ENCODE measurements around the gene LRCH3.
A peak's percentile ranks its signal among the peaks of the same experiment; 100 is the strongest.

LRCH3 gene

DNA sequence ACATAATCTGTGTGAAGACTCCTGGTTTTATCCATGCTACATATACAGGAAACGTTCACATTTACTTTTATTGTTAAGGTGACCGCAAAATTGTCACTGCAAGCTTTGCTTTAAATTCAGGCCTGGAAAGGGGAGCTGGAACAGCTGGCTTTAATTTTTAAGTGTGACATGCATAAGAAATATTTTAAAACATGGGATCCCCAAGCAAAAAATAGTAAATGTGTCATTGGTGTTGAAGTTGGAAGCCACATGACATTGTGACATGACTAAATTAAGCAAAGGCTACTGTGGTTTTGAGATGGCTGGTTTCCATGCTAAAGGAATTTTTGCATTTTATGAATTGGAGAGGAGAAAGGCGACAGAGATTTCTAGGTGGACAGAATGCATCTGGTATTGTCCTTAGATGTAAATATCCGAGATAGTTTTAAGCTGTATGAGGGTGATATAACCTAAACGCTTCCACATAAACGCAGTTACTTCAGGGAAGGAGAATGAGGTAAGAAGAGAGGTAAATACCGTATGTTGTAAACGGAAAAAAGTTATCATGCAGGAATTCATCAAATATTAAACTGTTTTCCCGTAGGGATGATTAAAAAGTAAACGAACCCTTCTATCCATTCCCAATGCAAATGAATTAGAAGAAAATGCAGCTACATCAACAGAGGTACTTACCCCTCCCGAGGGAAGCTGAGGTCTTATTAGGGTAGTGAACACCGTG lies 42.3 kb upstream of the LRCH3 start:
- H3K18ac ChIP-seq (ENCODE audit: low read depth in 1 of 2, low read length in 2 of 2): peak overlapping the region; percentile 4 to 75
- H4K8ac ChIP-seq (ENCODE audit: low read length): peak overlapping the region; percentile 41
- H3K27ac ChIP-seq (ENCODE audit: low read length, poor library complexity, severe bottlenecking): no peak overlapping the region
- H3K36me3 ChIP-seq (ENCODE audit: control insufficient read depth in 1 of 2, insufficient read depth in 2 of 2, low read depth in 1 of 2, low read length in 2 of 2): no peaks in the 10 kb centered on the region
- no peak overlapping the region for H3K4ac ChIP-seq (ENCODE audit: low read depth in 1 of 2, low read length in 2 of 2)
- peak overlapping the region in 1 of 2 experiments; percentile 20 for H3K23ac ChIP-seq (ENCODE audit: low read length in 2 of 2)
- DNase-seq: no peak
- no peak overlapping the region for H2BK15ac ChIP-seq (ENCODE audit: low read depth, poor library complexity, severe bottlenecking)
- peak overlapping the region; percentile 8 for H4K91ac ChIP-seq (ENCODE audit: low read length)
- H2AK5ac ChIP-seq (ENCODE audit: low read length, severe bottlenecking): no peak overlapping the region
- peaks cover 7% of the 10 kb centered on the region for H3K4me1 ChIP-seq (ENCODE audit: control insufficient read depth, insufficient read depth, low read depth, low read length)
- H2BK5ac ChIP-seq (ENCODE audit: low read depth, low read length, poor library complexity, severe bottlenecking): no peak overlapping the region
- H2BK120ac ChIP-seq (ENCODE audit: low read depth, low read length): no peak overlapping the region
- no peaks in the 10 kb centered on the region for H3K27me3 ChIP-seq (ENCODE audit: control insufficient read depth in 1 of 2, insufficient read depth in 1 of 2, low read length in 2 of 2)
- peak overlapping the region; percentile 88 for H3K9ac ChIP-seq (ENCODE audit: low read length)
- no peak overlapping the region for H3K14ac ChIP-seq (ENCODE audit: low read length in 2 of 2)
- H3K4me2 ChIP-seq (ENCODE audit: low read length, poor library complexity, severe bottlenecking): peak overlapping the region; percentile 65
- peak overlapping the region; percentile 93 for H2AFZ ChIP-seq (ENCODE audit: low read depth, low read length)
- peak overlapping the region; percentile 88 to 95 for H3K4me3 ChIP-seq (ENCODE audit: insufficient read depth in 1 of 2, low read depth in 1 of 2, low read length in 2 of 2)
- no peak overlapping the region for H2BK12ac ChIP-seq (ENCODE audit: low read length in 2 of 2)
- WGBS: 67% methylated on average over 10 of the region's 12 CpGs
- H3K9me3 ChIP-seq (ENCODE audit: control insufficient read depth, low read length): no peaks in the 10 kb centered on the region
- H3K79me1 ChIP-seq (replicated peaks; ENCODE audit: low read length, poor library complexity, severe bottlenecking): no peaks in the 10 kb centered on the region

DNA sequence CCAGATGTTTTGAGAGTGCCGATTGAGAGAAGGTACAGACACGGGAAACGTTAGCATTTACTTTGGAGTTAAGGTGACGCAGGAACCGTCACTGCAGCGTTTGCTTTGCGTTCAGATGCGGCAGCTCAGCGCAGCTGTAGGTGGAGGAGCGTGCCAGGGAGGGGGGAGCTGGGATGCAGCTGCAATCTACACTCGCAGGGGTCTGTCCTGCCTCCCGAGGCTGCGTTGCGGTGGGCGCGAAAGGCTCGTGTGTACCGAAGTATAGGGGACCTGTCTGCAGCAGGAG lies 41.8 kb upstream of the LRCH3 start:
- no peak overlapping the region for H2BK120ac ChIP-seq (ENCODE audit: low read depth, low read length)
- H2AK5ac ChIP-seq (ENCODE audit: low read length, severe bottlenecking): no peak overlapping the region
- no peak overlapping the region for H2BK15ac ChIP-seq (ENCODE audit: low read depth, poor library complexity, severe bottlenecking)
- H3K79me1 ChIP-seq (replicated peaks; ENCODE audit: low read length, poor library complexity, severe bottlenecking): no peaks in the 10 kb centered on the region
- 2% methylated on average over 18 of the region's 18 CpGs for WGBS
- peak overlapping the region; percentile 88 for H3K9ac ChIP-seq (ENCODE audit: low read length)
- peak overlapping the region; percentile 41 for H4K8ac ChIP-seq (ENCODE audit: low read length)
- peak; percentile 70 for DNase-seq
- H2BK12ac ChIP-seq (ENCODE audit: low read length in 2 of 2): no peak overlapping the region
- H3K27me3 ChIP-seq (ENCODE audit: control insufficient read depth in 1 of 2, insufficient read depth in 1 of 2, low read length in 2 of 2): no peaks in the 10 kb centered on the region
- H3K14ac ChIP-seq (ENCODE audit: low read length in 2 of 2): peak overlapping the region in 1 of 2 experiments; percentile 30
- no peak overlapping the region for H3K4ac ChIP-seq (ENCODE audit: low read depth in 1 of 2, low read length in 2 of 2)
- H3K36me3 ChIP-seq (ENCODE audit: control insufficient read depth in 1 of 2, insufficient read depth in 2 of 2, low read depth in 1 of 2, low read length in 2 of 2): no peaks in the 10 kb centered on the region
- H4K91ac ChIP-seq (ENCODE audit: low read length): peak overlapping the region; percentile 8
- peak overlapping the region; percentile 4 to 75 for H3K18ac ChIP-seq (ENCODE audit: low read depth in 1 of 2, low read length in 2 of 2)
- peak overlapping the region in 1 of 2 experiments; percentile 20 for H3K23ac ChIP-seq (ENCODE audit: low read length in 2 of 2)
- no peak overlapping the region for H2BK5ac ChIP-seq (ENCODE audit: low read depth, low read length, poor library complexity, severe bottlenecking)
- H3K27ac ChIP-seq (ENCODE audit: low read length, poor library complexity, severe bottlenecking): peak overlapping the region; percentile 11
- H3K9me3 ChIP-seq (ENCODE audit: control insufficient read depth, low read length): no peaks in the 10 kb centered on the region
- H3K4me2 ChIP-seq (ENCODE audit: low read length, poor library complexity, severe bottlenecking): peak overlapping the region; percentile 65
- H2AFZ ChIP-seq (ENCODE audit: low read depth, low read length): peak overlapping the region; percentile 93
- peaks cover 7% of the 10 kb centered on the region for H3K4me1 ChIP-seq (ENCODE audit: control insufficient read depth, insufficient read depth, low read depth, low read length)
- H3K4me3 ChIP-seq (ENCODE audit: insufficient read depth in 1 of 2, low read depth in 1 of 2, low read length in 2 of 2): peak overlapping the region; percentile 88 to 95

DNA sequence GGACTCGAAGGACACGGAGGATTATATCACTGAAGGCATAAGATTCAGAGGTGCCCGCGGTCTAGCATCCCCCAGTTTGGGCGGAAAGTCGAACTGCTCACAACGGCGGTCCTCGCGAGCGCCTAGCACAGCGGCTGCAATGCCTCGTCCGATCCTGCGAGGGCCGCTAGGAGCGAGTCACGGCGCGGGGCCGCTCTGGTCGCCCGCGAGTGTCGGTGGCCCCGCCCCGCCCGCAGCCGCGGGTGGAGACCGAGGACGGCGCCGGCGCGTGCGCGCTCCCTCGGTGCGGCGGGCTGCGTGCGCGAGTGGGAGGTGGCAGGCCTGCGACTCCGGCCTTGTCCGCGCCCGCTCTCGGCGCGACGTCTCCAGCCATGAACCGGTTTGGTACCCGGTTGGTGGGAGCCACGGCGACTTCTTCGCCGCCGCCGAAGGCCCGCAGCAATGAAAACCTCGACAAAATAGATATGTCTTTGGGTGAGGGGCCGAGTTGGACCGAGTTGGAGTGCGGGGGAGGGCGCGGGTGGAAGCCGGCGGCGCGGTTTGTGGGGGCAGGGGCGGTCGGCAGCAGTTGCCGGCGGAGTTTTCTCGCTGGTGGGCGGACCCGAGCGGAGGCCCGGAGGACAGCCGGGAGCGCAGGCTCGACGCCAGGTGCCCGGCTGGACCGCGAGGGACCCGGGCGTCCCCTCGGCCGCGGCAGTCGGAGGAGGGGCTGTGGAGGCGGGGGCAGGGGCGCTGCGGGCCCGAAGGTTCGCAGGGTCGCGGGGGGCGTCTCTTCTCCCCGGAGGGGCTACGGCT lies 41.3 kb upstream of the LRCH3 start, which contains the start of gene FYTTD1:
Gene FYTTD1, plus strand, starts transcription at position 283 of the 795 bp plus-strand sequence. Its CDS starts 89 bp downstream, at position 372.
- Histone ChIP-seq H3K14ac (ENCODE audit: low read length in 2 of 2) (peak within 1 kb of the TSS; percentile 30 to 47), H3K4me1 (ENCODE audit: control insufficient read depth, insufficient read depth, low read depth, low read length) (peaks cover 10% of the 10 kb centered on the region), H3K23ac (ENCODE audit: low read length in 2 of 2) (peak within 1 kb of the TSS in 1 of 2 experiments; percentile 67), H3K18ac (ENCODE audit: low read depth in 1 of 2, low read length in 2 of 2) (peak within 1 kb of the TSS; percentile 84 to 85), H3K4me2 (ENCODE audit: low read length, poor library complexity, severe bottlenecking) (peak within 1 kb of the TSS; percentile 81), H3K27me3 (ENCODE audit: control insufficient read depth in 1 of 2, insufficient read depth in 1 of 2, low read length in 2 of 2) (no peaks in the 10 kb centered on the region), H2AFZ (ENCODE audit: low read depth, low read length) (peak within 1 kb of the TSS; percentile 93), H3K79me1 (replicated peaks; ENCODE audit: low read length, poor library complexity, severe bottlenecking) (no peaks in the 10 kb centered on the region), H3K4ac (ENCODE audit: low read depth in 1 of 2, low read length in 2 of 2) (peak within 1 kb of the TSS; percentile 60 to 73), H2AK5ac (ENCODE audit: low read length, severe bottlenecking) (no peak within 1 kb of the TSS), H3K9me3 (ENCODE audit: control insufficient read depth, low read length) (no peaks in the 10 kb centered on the region), H2BK12ac (ENCODE audit: low read length in 2 of 2) (no peak within 1 kb of the TSS), H2BK15ac (ENCODE audit: low read depth, poor library complexity, severe bottlenecking) (no peak within 1 kb of the TSS), H3K36me3 (ENCODE audit: control insufficient read depth in 1 of 2, insufficient read depth in 2 of 2, low read depth in 1 of 2, low read length in 2 of 2) (no peaks in the 10 kb centered on the region), H3K27ac (ENCODE audit: low read length, poor library complexity, severe bottlenecking) (peak within 1 kb of the TSS; percentile 78), H4K91ac (ENCODE audit: low read length) (peak within 1 kb of the TSS; percentile 59), H2BK5ac (ENCODE audit: low read depth, low read length, poor library complexity, severe bottlenecking) (peak within 1 kb of the TSS; percentile 87), H4K8ac (ENCODE audit: low read length) (peak within 1 kb of the TSS; percentile 94), H3K9ac (ENCODE audit: low read length) (peak within 1 kb of the TSS; percentile 88), H3K4me3 (ENCODE audit: insufficient read depth in 1 of 2, low read depth in 1 of 2, low read length in 2 of 2) (peak within 1 kb of the TSS; percentile 88 to 95), H2BK120ac (ENCODE audit: low read depth, low read length) (peak within 1 kb of the TSS; percentile 64)
- DNase-seq: peak; percentile 88
- WGBS: under 1% methylated on average over 79 of the region's 104 CpGs

DNA sequence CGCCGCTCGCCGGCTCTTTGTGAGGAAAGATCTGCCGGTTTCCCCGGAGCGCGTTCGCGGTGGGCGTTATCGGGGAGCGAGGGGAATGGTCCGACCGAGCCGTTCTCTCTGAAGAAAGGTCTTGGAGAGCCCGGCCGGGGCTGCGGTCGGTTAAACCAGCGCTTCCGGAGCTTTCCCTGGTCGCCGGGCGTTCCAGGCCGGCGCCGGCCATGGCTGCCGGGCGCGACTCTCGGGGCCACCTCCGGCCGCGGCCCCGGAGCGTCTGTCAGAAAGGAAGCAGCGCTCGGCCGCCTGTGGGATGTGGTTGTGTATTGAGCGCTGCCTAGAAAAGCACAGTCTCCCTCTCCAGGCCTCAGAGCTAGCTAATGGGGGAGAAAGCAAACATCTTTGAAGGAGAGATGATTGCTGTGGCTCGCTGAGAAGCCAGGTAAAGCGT lies 40.6 kb upstream of the LRCH3 start:
- no peak overlapping the region for H2BK12ac ChIP-seq (ENCODE audit: low read length in 2 of 2)
- peak; percentile 87 for DNase-seq
- no peak overlapping the region for H2BK15ac ChIP-seq (ENCODE audit: low read depth, poor library complexity, severe bottlenecking)
- peaks cover 10% of the 10 kb centered on the region for H3K4me1 ChIP-seq (ENCODE audit: control insufficient read depth, insufficient read depth, low read depth, low read length)
- peak overlapping the region; percentile 88 for H3K9ac ChIP-seq (ENCODE audit: low read length)
- H3K36me3 ChIP-seq (ENCODE audit: control insufficient read depth in 1 of 2, insufficient read depth in 2 of 2, low read depth in 1 of 2, low read length in 2 of 2): no peaks in the 10 kb centered on the region
- no peak overlapping the region for H2AK5ac ChIP-seq (ENCODE audit: low read length, severe bottlenecking)
- no peak overlapping the region for H2AFZ ChIP-seq (ENCODE audit: low read depth, low read length)
- no peak overlapping the region for H2BK5ac ChIP-seq (ENCODE audit: low read depth, low read length, poor library complexity, severe bottlenecking)
- peak overlapping the region; percentile 88 to 95 for H3K4me3 ChIP-seq (ENCODE audit: insufficient read depth in 1 of 2, low read depth in 1 of 2, low read length in 2 of 2)
- H4K91ac ChIP-seq (ENCODE audit: low read length): peak overlapping the region; percentile 59
- H3K9me3 ChIP-seq (ENCODE audit: control insufficient read depth, low read length): no peaks in the 10 kb centered on the region
- WGBS: 2% methylated on average over 39 of the region's 43 CpGs
- H3K14ac ChIP-seq (ENCODE audit: low read length in 2 of 2): peak overlapping the region in 1 of 2 experiments; percentile 47
- H3K79me1 ChIP-seq (replicated peaks; ENCODE audit: low read length, poor library complexity, severe bottlenecking): no peaks in the 10 kb centered on the region
- peak overlapping the region; percentile 81 for H3K4me2 ChIP-seq (ENCODE audit: low read length, poor library complexity, severe bottlenecking)
- peak overlapping the region; percentile 67 for H3K27ac ChIP-seq (ENCODE audit: low read length, poor library complexity, severe bottlenecking)
- peak overlapping the region; percentile 84 to 85 for H3K18ac ChIP-seq (ENCODE audit: low read depth in 1 of 2, low read length in 2 of 2)
- H4K8ac ChIP-seq (ENCODE audit: low read length): no peak overlapping the region
- peak overlapping the region in 1 of 2 experiments; percentile 60 for H3K4ac ChIP-seq (ENCODE audit: low read depth in 1 of 2, low read length in 2 of 2)
- no peaks in the 10 kb centered on the region for H3K27me3 ChIP-seq (ENCODE audit: control insufficient read depth in 1 of 2, insufficient read depth in 1 of 2, low read length in 2 of 2)
- H3K23ac ChIP-seq (ENCODE audit: low read length in 2 of 2): peak overlapping the region in 1 of 2 experiments; percentile 67
- H2BK120ac ChIP-seq (ENCODE audit: low read depth, low read length): peak overlapping the region; percentile 64
